ENCODE measurements around the gene KLF7.

Gene KLF7

DNA sequence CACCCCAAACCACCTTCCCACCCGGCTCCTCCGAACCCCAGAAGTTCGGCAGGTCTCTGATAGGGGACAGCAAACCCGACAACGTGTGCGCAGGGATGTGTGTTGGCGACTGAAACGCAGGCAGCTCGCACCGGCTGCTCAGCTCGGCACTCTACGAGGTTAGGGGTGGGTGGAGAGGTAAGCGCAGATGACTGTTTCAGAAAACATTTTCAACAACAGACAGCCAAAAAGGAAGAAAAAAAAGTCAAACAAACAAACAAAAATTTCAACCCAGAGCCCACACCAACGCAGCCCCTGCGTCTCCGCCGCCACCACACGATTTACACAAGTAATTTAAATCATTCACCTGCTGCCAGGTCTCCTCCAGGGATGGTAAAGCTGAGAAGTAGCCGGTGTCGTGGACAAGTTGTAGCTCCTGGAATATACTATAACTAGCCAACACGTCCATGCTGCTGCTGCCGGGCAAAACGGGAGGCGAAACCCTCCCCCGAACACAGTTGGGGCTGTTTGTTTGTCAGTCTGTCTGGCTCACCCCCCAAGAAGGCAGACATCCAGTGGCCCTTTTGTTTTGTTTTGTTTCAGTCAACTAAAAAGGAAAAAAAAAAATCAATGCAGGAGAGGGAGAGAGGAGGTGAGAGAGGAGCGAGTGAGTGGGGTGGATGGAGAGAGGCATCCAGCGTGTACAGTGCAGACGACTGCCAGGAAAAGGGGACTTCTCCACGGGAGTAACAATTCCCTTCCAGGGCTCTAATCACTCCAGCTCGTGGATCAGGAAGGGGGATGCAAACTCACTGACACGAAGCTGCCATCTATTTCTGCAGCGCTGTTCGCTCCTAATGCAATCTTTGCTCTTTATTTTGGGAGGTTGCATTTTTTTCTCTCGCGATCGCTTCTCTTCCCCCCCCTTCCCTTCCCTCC is at the start of gene KLF7:
KLF7 (minus strand) TSS at position 828 of the 918 bp plus-strand sequence; CDS start at position 448, 380 bp downstream.
- TF ChIP-seq EP300 (IDR thresholded peaks at IDR 0.05; ENCODE audit: borderline replicate concordance) (no peak), FOXM1 (IDR thresholded peaks at IDR 0.05; ENCODE audit: borderline replicate concordance, low read depth) (no peak), RAD21 (IDR thresholded peaks at IDR 0.05; ENCODE audit: low read depth) (no peak), YY1 (IDR thresholded peaks at IDR 0.05; ENCODE audit: low read depth) (no peak), TEAD4 (IDR thresholded peaks at IDR 0.05) (no peak), CEBPB (IDR thresholded peaks at IDR 0.05) (no peak), CREB1 (IDR thresholded peaks at IDR 0.05; ENCODE audit: low read depth) (no peak), NFIC (IDR thresholded peaks at IDR 0.05) (no peak), ZBTB7A (IDR thresholded peaks at IDR 0.05; ENCODE audit: low read depth) (no peak), TCF12 (IDR thresholded peaks at IDR 0.05; ENCODE audit: low read depth) (no peak), EGR1 (IDR thresholded peaks at IDR 0.05) (no peak), TAF1 (IDR thresholded peaks at IDR 0.05; ENCODE audit: low read depth) (no peak)
- TF ChIP-seq, protein P1, sequence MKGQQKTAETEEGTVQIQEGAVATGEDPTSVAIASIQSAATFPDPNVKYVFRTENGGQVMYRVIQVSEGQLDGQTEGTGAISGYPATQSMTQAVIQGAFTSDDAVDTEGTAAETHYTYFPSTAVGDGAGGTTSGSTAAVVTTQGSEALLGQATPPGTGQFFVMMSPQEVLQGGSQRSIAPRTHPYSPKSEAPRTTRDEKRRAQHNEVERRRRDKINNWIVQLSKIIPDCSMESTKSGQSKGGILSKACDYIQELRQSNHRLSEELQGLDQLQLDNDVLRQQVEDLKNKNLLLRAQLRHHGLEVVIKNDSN (IDR thresholded peaks at IDR 0.05) = no peak
- TF ChIP-seq, protein P2, sequence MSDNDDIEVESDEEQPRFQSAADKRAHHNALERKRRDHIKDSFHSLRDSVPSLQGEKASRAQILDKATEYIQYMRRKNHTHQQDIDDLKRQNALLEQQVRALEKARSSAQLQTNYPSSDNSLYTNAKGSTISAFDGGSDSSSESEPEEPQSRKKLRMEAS (IDR thresholded peaks at IDR 0.05) = no peak
- TF ChIP-seq, protein P3, sequence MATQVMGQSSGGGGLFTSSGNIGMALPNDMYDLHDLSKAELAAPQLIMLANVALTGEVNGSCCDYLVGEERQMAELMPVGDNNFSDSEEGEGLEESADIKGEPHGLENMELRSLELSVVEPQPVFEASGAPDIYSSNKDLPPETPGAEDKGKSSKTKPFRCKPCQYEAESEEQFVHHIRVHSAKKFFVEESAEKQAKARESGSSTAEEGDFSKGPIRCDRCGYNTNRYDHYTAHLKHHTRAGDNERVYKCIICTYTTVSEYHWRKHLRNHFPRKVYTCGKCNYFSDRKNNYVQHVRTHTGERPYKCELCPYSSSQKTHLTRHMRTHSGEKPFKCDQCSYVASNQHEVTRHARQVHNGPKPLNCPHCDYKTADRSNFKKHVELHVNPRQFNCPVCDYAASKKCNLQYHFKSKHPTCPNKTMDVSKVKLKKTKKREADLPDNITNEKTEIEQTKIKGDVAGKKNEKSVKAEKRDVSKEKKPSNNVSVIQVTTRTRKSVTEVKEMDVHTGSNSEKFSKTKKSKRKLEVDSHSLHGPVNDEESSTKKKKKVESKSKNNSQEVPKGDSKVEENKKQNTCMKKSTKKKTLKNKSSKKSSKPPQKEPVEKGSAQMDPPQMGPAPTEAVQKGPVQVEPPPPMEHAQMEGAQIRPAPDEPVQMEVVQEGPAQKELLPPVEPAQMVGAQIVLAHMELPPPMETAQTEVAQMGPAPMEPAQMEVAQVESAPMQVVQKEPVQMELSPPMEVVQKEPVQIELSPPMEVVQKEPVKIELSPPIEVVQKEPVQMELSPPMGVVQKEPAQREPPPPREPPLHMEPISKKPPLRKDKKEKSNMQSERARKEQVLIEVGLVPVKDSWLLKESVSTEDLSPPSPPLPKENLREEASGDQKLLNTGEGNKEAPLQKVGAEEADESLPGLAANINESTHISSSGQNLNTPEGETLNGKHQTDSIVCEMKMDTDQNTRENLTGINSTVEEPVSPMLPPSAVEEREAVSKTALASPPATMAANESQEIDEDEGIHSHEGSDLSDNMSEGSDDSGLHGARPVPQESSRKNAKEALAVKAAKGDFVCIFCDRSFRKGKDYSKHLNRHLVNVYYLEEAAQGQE (IDR thresholded peaks at IDR 0.05; ENCODE audit: low read depth) = no peak

DNA sequence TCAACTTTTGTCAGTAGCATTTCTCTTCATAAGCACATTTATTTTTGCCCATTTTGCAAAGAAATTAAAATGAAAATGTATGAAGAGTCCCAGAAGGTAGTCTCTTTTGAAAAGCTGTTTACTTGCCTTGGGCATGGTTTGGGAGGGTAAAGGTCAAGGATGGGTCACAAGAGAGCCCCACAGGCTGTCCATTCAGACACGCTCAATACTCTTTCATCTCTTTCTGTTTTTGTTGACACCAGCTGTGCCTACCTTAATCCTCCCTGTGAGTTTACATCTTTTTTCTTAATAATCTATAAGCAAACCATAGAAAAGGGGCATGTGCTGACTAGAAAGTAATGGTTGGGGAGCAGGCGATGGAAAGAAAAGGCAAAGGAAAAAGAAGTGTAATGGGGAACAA is 49.6 kb upstream of the KLF7 start:
- TF ChIP-seq NFIC (IDR thresholded peaks at IDR 0.05) (no peak), FOXM1 (IDR thresholded peaks at IDR 0.05; ENCODE audit: borderline replicate concordance, low read depth) (no peak), TCF12 (IDR thresholded peaks at IDR 0.05; ENCODE audit: low read depth) (no peak), CEBPB (IDR thresholded peaks at IDR 0.05) (no peak), ZBTB7A (IDR thresholded peaks at IDR 0.05; ENCODE audit: low read depth) (no peak)
- TF ChIP-seq, protein P3 (IDR thresholded peaks at IDR 0.05; ENCODE audit: low read depth) = no peak
- TF ChIP-seq, protein P1 (IDR thresholded peaks at IDR 0.05) = no peak
- TF ChIP-seq, protein P2 (IDR thresholded peaks at IDR 0.05) = no peak

DNA sequence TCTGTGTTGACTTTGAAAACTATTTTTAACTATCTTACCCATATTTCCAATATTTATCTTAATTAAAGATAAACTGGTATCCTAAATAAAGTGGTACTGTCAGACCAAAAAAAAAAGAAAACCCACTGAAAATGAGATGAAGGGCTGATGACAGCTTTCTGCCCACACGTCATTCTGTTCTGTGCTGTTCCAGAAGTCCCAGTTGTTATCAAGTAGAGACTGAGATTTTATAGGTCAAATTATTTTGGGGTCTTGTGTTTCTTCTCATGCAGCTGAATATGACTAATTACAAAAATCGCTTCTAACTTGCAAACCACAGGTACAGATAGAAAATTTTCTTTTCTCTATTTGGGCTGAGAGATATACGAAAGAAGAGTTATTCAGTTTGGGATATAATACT is 48.7 kb upstream of the KLF7 start:
- TF ChIP-seq YY1 (IDR thresholded peaks at IDR 0.05; ENCODE audit: low read depth) (no peak), TAF1 (IDR thresholded peaks at IDR 0.05; ENCODE audit: low read depth) (no peak), CREB1 (IDR thresholded peaks at IDR 0.05; ENCODE audit: low read depth) (no peak), EGR1 (IDR thresholded peaks at IDR 0.05) (no peak), ZBTB7A (IDR thresholded peaks at IDR 0.05; ENCODE audit: low read depth) (no peak), NFIC (IDR thresholded peaks at IDR 0.05) (no peak), CEBPB (IDR thresholded peaks at IDR 0.05) (no peak), RAD21 (IDR thresholded peaks at IDR 0.05; ENCODE audit: low read depth) (no peak), TEAD4 (IDR thresholded peaks at IDR 0.05) (no peak)
- TF ChIP-seq, protein P1 (IDR thresholded peaks at IDR 0.05) = no peak
- TF ChIP-seq, protein P3 (IDR thresholded peaks at IDR 0.05; ENCODE audit: low read depth) = no peak
- TF ChIP-seq, protein P2 (IDR thresholded peaks at IDR 0.05) = no peak

Measured in Ishikawa (cell line).